Measurements from ENCODE around the gene RNU5D-1.

The RNU5D-1 gene

GRCh38 chr1:44733365-44733764 is 2.4 kb upstream of the RNU5D-1 start:
- DNase-seq (ENCODE audit: low read depth in 3 of 3), result no peak

GRCh38 chr1:44724955-44725698 is 5.8 kb downstream of the RNU5D-1 start:
- DNase-seq (ENCODE audit: low read depth in 3 of 3), result no peak

GRCh38 chr1:44724296-44724954 is 6.5 kb downstream of the RNU5D-1 start:
- no peak for DNase-seq (ENCODE audit: low read depth in 3 of 3)

GRCh38 chr1:44723496-44724295 is 7.3 kb downstream of the RNU5D-1 start:
- DNase-seq (ENCODE audit: low read depth in 3 of 3), result peak in 2 of 3 donors; percentile 55 to 61

GRCh38 chr1:44723064-44723463 is 7.9 kb downstream of the RNU5D-1 start:
- no peak for DNase-seq (ENCODE audit: low read depth in 3 of 3)

GRCh38 chr1:44721485-44722361 is 9.2 kb downstream of the RNU5D-1 start:
- peak; percentile 69 to 85 (median 78) for DNase-seq (ENCODE audit: low read depth in 3 of 3)

- DNase-seq (ENCODE audit: low read depth in 3 of 3), result no peak
These were observed 10.7 kb downstream of the RNU5D-1 start for GRCh38 chr1:44720281-44720680.

GRCh38 chr1:44719318-44719717 is 11.7 kb downstream of the RNU5D-1 start:
- DNase-seq (ENCODE audit: low read depth in 3 of 3), result no peak

GRCh38 chr1:44718091-44718490 is 12.9 kb downstream of the RNU5D-1 start:
- DNase-seq (ENCODE audit: low read depth in 3 of 3), result no peak

- no peak for DNase-seq (ENCODE audit: low read depth in 3 of 3)
These were observed 13.3 kb downstream of the RNU5D-1 start for GRCh38 chr1:44717653-44718052.

GRCh38 chr1:44717156-44717555 is 13.8 kb downstream of the RNU5D-1 start:
- DNase-seq (ENCODE audit: low read depth in 3 of 3), result no peak

GRCh38 chr1:44714944-44715571 is 15.9 kb downstream of the RNU5D-1 start:
- peak in 2 of 3 donors; percentile 51 to 53 for DNase-seq (ENCODE audit: low read depth in 3 of 3)

- no peak for DNase-seq (ENCODE audit: low read depth in 3 of 3)
These were observed 16.4 kb downstream of the RNU5D-1 start for GRCh38 chr1:44714532-44714931.

- no peak for DNase-seq (ENCODE audit: low read depth in 3 of 3)
These were observed 17.6 kb downstream of the RNU5D-1 start for GRCh38 chr1:44713321-44713781.

- DNase-seq (ENCODE audit: low read depth in 3 of 3), result no peak
These were observed 22.8 kb downstream of the RNU5D-1 start for GRCh38 chr1:44707959-44708831.

- DNase-seq (ENCODE audit: low read depth in 3 of 3), result no peak
These were observed 23.7 kb downstream of the RNU5D-1 start for GRCh38 chr1:44707112-44707881.

GRCh38 chr1:44705938-44706337 is 25.0 kb downstream of the RNU5D-1 start:
- DNase-seq (ENCODE audit: low read depth in 3 of 3), result no peak

GRCh38 chr1:44705470-44705869 is 25.5 kb downstream of the RNU5D-1 start:
- no peak for DNase-seq (ENCODE audit: low read depth in 3 of 3)

GRCh38 chr1:44701141-44701573 is 29.8 kb downstream of the RNU5D-1 start:
- DNase-seq (ENCODE audit: low read depth in 3 of 3), result no peak
